Stromal cell of bone marrow (primary cell): ENCODE data around the gene NXPH1.
A peak's percentile ranks its signal among the peaks of the same experiment; 100 is the strongest.

Source experiments
- DNase-seq: peaks from one replicate; pipeline ENCODE4 v3.0.0-alpha.2; 2012; ENCODE audit warnings: low read depth

Gene NXPH1

DNA sequence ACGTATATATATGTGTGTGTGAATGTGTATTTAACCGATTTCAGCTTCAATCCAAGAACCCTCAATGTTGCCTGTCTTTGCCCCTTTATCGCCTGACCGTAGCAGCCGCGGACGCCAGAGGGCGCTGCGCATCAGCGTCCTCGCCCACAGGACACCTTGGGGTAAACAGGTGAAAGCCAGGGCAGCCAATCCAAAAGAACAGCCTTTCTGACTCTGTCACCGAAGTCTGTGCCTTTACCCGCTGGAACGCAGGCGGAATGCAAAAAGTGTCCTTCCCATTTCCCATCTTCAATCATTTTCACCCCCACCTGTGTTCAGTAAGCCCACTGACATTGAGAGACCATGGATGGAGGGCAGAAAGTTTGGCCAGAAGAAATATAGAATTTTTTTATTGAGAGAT, 3.6 kb downstream of the NXPH1 start:
- no peak for DNase-seq

DNA sequence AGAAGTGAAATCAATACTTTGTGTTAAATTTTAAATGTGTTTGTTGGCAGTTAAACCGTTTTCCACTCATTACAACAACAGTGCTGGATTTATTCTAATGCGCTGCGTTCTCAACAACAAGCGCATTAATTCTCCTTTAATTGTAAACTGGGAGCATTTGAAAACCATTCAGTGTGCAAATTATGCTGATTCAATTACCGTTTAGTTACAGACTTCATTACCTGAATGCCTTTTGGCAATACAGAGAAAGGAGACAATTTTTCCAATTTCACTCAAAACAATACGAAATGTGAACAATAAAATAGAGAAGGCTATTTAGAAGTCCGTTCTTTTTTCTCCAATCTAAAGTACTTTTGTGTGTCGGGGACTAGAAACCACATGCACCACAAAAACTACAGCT, 4.2 kb downstream of the NXPH1 start:
- DNase-seq, result no peak

DNA sequence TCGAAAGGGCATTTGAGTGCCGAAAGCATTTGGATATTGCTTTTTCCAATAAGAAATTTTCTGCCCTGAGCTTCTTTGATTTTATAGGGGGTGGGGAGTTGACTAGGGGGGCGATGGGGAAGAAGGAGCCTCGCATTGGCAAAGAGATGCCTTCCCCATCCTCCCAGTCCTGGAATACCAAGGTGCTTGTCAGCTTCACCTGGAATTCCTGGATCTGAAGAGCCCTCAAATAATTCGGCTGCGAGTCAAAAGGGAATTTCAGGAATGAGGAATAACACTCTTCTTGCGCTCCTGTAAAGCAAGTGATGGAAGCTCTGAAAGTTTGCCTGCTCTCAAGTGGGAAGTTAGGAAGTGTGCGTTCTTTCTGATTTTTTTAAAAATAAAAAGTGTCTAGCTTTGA, 7.3 kb downstream of the NXPH1 start:
- no peak for DNase-seq

DNA sequence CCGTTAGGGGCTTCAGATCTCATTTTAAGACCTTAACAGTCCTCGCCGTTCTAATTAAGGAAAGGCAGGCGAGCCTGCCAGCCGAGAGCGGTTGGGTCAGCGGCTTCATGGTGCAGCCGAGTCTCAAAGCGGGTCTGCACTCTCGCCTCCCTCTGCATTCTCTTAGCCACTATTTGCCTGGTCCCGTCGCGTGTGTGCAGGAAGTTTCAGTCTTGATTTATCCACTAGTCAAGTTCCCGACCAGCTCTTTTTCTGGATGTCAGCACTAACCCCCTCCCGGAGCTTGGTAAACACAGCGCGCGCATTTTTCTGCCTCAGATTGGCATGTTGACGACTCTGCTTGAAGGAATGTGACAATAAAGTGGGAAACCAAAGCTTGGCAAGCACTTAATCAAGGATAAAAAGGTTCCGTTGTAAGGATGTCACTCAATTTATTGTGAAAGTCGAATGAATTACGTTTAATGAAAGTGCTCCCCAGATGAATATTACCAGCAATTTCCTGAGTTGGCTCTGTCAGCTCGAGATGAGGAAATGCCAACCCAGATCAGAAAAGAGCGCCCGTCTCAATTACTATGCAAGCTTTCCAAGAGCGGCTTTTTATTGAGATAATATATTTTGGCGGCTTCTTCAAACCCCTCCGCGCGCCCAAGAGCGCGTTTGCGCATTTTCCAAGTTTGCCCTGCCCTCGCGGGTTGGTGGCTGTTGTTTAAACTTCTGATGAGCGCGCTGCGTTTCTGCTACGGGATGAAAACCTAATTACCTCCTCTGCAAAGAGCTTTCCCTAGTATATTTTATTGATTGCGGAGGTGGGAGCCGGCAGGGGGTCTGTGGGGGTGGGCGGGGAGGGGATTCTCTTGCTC, 7.9 kb downstream of the NXPH1 start:
- DNase-seq, result no peak

DNA sequence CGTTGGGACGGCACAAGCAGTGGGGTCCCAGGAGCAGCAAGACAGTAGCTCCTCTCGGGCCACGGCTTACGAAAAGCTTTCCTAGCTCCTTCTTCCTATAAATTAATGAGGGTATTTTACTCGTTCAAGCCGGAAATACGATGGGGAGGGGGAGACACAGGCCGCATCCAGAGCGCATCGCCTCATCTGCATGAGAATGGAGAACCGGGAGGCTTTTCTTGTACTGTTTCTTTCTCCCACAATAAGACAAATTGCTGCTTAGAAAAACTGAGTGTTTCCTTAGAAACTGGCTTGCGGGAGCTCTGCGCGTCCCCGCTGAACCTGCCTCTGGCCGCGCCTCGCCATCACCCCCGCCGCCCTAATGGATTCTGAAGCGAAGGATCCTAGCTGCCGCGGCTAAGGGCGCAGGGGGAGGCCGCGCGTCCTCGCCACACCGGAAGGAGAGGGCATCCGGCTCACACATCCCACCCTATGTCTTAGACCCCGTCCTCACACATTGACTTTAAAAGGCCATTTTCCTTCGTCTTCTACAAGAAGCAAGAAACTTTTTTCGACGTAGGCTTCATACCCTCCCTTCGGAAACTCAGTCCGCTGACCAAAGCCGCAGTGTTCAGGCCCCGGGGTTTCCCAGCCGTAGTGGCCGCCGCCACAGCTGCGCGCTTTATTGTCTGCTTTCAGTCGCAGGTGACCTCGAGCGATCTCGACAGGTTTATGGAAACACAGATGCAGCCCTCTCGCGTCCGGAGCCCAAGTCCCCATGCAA, 8.8 kb downstream of the NXPH1 start:
- DNase-seq, result no peak

DNA sequence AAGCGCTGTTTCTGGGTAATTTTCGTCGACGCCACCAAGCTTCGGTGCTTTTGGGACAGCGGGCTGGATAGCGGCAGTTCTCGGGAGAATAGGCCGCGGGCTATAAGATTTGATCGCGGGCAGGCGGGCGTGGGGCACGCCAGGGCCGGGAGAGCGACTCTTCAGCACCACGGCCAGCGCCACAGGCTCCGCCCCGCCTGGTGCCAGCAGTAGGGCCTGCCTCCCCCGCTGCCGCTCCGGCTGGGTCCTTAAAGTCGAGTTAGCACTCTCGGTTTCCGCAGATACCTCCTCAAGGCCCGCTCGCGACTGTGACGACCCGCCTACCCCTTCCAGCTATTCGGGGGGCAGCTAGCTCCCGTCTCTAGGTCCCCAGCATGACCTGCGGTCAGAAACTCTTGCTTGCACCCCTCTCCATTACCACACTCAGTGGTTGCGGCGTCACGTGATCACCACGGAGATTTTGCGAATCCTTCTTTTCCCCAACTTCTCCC, 9.4 kb downstream of the NXPH1 start:
- peak; percentile 2 for DNase-seq

DNA sequence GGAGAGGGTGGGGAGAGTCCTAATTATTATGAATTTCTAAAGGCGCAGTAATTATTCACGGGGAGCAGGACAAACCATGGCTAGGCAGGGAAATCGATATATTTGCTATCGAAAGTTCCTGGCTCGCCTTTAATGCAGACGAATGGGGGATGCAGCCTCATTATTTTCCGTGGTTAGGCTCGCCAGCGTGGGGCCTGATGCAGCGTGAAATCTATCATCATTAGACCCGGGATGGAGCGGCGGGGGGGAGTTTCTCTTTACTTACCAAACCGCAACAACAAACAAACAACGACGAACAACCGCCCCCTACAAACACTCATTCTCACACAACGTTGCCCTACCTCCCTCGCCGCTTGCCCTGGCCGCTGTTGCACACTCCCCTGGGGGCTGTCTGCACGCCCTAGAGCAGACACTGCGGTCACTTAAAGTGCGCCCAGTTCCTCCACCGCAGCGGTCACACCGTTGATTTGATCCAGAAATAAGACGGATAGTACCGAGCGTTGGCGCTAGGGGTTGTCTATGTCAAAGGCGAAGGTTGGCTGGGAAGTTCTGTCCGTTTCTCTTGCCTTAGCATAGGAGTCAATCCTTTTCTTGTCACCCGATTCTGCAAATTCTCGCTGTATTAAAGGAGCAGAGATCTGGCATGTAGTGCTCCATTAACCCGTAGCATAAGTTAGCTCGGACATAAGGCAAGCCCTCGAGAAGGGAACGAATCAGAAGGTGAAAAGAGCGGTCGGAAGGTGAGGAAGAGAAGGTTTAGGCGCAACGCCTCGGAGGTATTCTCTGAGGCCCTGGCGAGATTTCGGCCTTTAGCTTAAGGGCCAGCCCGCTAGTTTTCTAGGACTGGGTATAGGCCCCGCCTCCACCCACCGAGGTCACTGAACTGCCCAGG, 10.4 kb downstream of the NXPH1 start:
- DNase-seq, result no peak

DNA sequence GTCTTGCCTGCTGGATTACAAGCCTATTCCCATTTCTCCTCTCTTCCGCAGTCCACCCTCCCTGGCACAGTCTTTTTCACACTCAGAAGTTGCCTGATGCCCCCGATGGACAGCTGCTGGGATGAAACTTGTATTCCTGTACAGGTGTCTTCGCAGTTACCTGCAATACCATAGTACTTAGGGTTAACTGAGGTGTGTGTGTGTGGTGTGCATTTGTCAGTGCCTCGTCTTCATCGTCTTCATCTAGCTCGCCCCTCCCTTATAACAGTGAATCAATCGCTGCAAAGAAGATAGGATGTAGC, 11.0 kb downstream of the NXPH1 start:
- no peak for DNase-seq

DNA sequence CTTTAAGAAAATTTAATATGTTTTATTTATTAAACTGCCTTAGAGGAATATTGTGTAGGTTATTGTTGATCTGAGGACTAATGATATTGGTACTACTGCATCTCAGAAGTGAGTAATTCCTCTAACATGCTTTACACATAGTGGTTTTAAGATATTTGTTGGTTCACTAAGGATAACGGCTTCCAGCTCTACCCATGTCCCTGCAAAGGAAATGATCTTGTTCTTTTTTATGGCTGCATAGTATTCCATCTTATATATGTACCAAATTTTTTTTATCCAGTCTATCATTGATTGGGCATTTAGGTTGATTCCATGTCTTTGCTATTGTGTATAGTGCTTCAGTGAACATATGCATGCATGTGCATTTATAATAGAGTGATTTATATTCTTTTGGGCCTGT, 20.1 kb downstream of the NXPH1 start:
- DNase-seq, result no peak

DNA sequence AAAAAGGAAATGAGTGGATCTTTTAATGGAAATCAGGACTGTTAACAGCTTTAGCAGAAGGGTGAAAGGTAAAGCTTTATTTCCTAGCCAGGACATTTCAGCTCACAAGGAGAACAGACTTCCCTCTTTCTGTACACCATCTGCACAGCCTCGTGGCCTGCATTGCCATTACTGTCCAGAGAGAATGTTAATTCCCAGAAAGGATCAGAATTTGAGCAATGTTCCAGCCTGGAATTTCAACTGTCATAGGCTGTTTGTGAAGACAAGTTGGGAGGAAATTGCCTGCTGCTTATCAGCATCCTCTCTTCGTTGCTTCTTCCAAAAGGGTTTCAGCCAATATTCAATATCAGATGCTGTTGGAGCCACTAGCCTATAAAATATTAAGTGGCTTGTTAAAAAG, 22.0 kb downstream of the NXPH1 start:
- DNase-seq, result no peak

DNA sequence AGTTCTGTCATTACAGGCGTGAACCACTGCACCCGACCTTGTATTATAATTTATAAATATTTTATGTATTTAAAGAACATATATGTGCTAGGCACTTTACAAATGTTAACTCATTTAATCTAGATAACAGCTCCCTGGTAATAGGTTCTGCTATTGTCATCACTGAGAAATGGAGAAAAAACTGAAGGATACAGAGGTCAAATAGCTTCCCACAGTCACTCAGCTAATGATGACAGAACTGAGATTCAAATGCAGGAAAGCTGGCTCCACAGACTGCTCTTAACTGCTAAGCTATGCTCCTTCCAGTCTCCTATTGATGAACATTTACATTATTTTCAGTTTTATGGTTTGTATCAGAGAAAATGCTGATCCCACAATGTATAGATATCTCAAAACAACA, 28.9 kb downstream of the NXPH1 start:
- no peak for DNase-seq

DNA sequence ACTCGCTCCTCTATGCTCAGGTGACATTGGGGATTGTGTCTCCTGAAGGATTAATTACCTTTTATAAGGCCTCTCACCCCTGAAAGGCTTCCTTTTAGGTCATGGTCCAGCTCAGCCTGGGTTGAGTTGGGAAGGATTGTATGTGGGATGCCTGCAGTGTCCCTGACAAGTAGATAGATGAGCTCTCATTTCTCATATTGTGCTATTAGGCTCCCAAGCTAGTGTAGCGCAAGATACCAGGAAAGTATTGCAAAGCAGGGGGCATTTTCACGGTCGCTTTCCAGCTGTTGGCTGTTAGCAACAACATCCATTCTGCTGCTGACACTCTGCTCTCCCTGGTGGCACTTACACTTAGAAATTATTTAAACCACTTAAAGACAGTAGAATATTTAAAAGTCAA, 31.9 kb downstream of the NXPH1 start:
- no peak for DNase-seq

DNA sequence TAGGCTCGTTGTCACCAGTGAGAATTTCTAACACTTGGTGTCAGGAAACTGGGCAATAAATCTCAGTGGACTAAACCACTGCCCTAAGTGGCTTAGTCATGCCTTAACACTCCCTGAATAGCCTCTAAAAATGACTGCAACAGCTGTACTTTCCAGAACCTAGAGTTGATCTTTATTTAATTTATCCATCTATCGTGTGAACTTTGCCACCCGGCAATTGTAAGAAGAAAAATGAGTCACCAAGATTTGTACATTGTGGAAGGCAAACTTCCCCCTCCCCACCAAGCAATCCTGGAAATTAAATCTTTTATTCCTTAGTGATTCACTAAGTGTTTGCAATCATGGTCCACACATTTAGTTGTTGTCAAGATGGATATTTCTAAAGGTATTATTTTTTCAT, 47.1 kb downstream of the NXPH1 start:
- DNase-seq, result no peak

DNA sequence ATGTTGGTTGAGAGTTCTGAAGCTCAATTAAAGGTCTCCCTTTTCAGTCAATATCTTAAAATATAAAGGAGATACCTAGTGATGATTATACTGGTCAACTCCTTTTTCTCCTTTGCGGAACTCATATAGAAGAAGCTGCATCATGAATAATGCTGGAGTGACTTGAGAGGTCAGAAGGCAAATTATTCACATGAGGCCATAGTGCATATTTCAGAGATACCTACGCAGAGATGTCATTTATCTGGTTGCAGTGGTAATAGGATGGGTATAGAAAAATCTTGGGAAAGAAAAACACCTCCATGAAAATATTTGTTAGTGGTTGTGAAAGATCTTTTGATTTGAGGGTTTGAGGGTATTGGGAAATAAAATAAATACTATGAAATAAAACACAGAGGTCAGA, 47.7 kb downstream of the NXPH1 start:
- no peak for DNase-seq

DNA sequence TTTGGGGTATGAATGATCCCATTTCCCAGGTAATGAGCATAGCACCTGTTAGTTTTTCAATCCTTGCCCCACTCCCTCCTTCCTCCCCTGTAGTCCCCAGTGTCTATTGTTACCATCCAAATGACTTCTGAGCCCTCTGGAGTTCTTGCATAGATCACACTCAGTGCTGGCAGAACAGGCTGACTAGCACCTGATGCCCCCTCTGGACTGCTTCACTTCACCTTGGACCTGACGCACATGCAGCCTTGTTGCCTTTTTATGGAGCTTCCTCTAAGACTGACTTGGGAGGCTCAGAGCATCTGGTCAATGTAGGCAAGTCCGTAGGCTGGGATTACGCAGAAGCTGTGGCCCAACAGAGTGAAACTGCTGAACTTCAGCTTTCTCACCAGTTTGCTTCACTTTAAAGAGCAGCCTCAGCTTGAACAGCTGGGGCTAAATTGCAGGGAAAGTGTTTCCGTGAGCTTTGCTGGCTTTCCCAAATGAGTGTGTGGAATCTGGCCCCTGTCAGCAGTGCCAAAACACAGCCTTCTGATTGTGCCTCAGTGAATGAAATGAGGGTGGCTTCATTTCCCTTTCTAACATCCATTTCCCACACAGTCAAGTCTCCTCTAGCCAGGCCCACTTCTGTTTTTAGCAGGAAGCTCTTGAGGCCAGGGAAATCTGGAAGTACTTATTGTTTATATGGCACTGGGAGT, 48.5 kb downstream of the NXPH1 start:
- DNase-seq, result no peak

DNA sequence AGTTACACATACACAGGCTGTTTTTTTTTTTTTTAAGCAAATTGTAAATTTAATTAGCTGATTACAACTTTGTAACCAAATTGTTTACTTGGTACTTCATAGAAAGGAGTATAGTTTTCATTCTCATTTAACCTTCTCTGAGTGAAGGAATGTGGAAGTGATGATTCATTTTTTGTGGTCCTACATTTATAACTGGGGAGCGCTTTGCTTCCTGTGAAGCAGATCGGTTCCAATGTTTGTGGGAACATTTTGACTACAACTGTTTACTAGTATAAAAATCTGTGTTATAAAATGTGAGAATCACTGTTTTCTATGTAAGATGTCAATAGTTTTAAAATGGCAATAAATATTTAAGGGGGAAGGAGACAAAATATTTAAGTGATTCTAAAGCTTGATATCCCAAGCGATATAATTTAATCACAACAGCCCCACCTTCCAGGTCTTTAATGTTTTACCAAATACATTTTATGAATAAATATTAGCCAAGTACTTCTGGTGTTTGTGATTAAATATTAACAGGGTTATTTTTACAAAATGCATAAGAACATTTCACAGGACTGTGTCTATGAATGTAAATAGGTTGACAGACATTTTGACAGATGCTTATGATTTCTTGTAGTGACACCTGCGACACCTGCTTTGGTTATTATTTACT, 57.1 kb downstream of the NXPH1 start:
- DNase-seq, result no peak

DNA sequence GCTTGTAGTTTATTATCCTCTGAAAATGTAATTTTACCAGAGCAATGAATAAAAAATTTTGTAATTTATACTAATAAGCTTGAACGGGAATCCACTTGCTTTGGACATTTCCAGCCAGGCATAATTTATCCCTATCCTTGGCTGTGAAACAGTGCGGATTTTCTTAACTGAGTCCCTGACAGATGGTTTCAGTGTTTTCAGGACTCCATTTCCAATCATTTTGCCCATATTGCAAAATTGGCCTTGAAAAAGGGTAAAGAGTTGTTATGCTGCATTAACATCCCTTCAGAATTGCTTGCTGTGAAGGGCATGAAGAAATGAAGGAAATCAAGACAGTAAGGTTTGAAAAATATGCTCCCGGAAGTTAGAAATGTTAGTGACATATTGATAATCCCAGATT, 57.7 kb downstream of the NXPH1 start:
- no peak for DNase-seq

DNA sequence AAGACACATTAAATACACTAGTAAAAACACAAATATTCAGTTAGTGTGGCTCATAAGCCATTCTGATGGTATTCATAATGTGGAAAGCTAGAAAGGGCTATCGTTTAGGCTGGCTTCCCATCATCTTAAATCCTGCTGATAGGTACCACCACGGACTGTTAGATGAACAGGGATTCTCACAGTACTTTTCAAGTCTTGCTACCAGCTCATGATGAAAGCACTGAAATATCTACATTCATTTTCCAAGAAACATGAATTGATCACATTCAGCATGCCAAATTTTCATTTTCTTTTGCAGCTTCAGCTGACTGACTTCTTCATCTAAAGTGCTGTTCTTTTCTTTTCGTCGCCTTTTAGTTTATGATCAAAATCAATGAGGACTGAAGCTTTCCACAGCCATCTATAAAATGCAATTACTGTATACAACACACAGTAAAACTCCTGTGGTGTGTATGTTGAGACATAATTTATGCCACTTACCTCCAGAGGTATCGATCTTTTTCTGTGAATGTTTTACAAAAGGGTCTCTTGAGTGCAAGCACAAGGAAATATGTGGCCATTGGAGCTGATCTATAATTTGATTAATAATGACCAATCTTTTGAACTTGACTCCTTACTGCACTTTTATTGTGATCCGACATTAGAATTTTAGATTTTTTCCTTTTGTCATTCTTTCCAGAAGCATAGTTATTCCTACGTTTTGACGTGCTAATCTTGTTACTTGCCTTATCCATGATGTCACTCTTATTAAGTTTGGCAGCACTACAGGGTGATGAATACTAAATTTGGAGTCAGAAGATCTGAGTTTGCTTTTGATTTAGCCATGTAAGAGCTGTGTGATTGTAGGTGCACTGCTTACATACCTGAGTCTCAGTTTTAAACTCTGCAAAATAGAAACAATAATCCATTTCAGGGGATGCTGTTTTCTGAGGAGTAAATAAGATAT, 58.4 kb downstream of the NXPH1 start:
- DNase-seq, result no peak

DNA sequence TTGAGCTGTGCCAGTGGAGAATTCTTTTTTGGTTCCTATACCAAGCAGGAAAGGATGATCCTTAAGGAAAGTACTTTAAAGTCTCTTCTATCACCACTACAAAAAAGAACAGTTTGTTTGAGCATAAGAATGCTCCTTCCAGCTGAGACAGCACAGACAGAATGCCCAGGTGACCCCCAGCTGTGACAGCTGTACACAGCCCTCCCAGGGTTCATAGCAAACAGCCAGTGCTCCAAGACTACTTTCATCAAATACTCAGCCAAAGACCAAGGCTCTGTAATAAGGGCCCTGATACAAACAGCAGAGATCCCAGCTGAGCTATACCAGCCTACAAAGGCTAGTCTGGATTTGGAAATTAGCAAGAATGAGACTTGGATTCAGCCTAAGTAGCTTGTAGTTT, 65.7 kb downstream of the NXPH1 start:
- no peak for DNase-seq

DNA sequence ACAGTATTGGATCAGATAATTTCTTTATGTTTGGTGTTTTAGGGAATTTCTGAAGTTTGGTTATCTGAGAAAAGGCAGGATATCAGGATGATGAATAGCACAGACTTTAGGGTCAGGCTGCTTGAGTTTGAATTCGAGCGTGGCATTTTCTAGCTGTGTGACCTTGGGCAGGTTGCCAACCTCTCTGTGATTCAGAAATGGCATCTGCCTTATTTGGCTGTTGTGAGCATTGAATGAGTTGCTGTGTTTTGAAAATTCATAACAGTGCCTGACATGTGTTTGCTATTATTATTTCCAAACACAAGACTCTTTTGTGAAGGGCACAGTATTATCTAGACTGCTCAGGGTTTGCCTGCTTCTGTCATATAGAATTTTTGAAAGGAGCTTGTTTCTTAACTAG, 66.9 kb downstream of the NXPH1 start:
- no peak for DNase-seq
